Osteoblast (primary cell): ENCODE measurements around the gene GABARAPL2. TPM values are rescaled to one million over a fixed set of nuclear protein-coding genes. Genes with fewer than 3 reads are reported as not detected.

Experiments
- DNase-seq: peaks from one replicate; pipeline ENCODE4 v3.0.0; 2011; ENCODE audit warnings: low spot score, mixed read lengths; ENCODE audit not compliant: insufficient read length; ENCODE audit errors: missing footprints
- H2AFZ ChIP-seq: 2 replicates; pipeline ENCODE4 v1.6.0; 2011; ENCODE audit warnings: mild to moderate bottlenecking, low read length
- H3K27ac ChIP-seq: 2 replicates; pipeline ENCODE4 v1.5.1; 2011; ENCODE audit warnings: mild to moderate bottlenecking, low read depth, low read length, moderate library complexity
- H3K27me3 ChIP-seq: 2 replicates; pipeline ENCODE4 v1.6.0; 2012; ENCODE audit warnings: mild to moderate bottlenecking, control low read depth, inconsistent platforms, low read length, moderate library complexity; ENCODE audit not compliant: insufficient read depth
- H3K36me3 ChIP-seq: 2 replicates; pipeline ENCODE4 v1.5.1; 2011; ENCODE audit warnings: mild to moderate bottlenecking, low read length, control low read depth, moderate library complexity; ENCODE audit not compliant: insufficient read depth
- H3K4me1 ChIP-seq: 2 replicates; pipeline ENCODE4 v1.5.1; 2011; ENCODE audit warnings: mild to moderate bottlenecking, low read length, control low read depth, moderate library complexity; ENCODE audit not compliant: insufficient read depth
- H3K4me2 ChIP-seq: 2 replicates; pipeline ENCODE4 v1.6.0; 2011; ENCODE audit warnings: mild to moderate bottlenecking, low read length; ENCODE audit not compliant: insufficient read depth
- H3K4me3 ChIP-seq: fragments of 200-600 bp; sonication (generic); 3 replicates; pipeline ENCODE4 v1.5.1; 2012; ENCODE audit warnings: mild to moderate bottlenecking, low read length, inconsistent platforms; ENCODE audit not compliant: insufficient read depth
- H3K79me2 ChIP-seq: 2 replicates; pipeline ENCODE4 v1.6.0; 2012; ENCODE audit warnings: mild to moderate bottlenecking, low read length, control low read depth, inconsistent platforms; ENCODE audit not compliant: insufficient read depth
- H3K9me3 ChIP-seq: 2 replicates; pipeline ENCODE4 v1.5.1; 2011; ENCODE audit warnings: low read depth, low read length, control low read depth
- H4K20me1 ChIP-seq: 2 replicates; pipeline ENCODE4 v1.6.0; 2012; ENCODE audit warnings: mild to moderate bottlenecking, low read length, control low read depth; ENCODE audit not compliant: insufficient read depth
- CTCF ChIP-seq: IDR thresholded peaks from 2 replicates; pipeline ENCODE4 v1.5.1; 2011; ENCODE audit warnings: mild to moderate bottlenecking, low read depth, low read length, moderate library complexity; ENCODE audit errors: extremely low read depth
- total RNA-seq: library from RNA; depleted of rRNA; stranded (reverse); fragments of >200 nt; gene quantifications from 2 replicates; pipeline ENCODE4 v1.2.3, GENCODE V29; 2012

Gene GABARAPL2
- total RNA-seq, 1 donor: 32.9 TPM

- Histone ChIP-seq H3K27ac (no peak overlapping the region), H2AFZ (no peak overlapping the region), H4K20me1 (no peaks in the 10 kb centered on the region), H3K4me2 (no peak overlapping the region), H3K36me3 (peaks cover 12% of the 10 kb centered on the region), H3K4me3 (no peak overlapping the region), H3K27me3 (no peaks in the 10 kb centered on the region), H3K79me2 (no peaks in the 10 kb centered on the region), H3K9me3 (no peaks in the 10 kb centered on the region), H3K4me1 (peaks cover 29% of the 10 kb centered on the region)
- no peak for DNase-seq
- no peak for TF ChIP-seq CTCF
Observed at GRCh38 chr16:75593825-75594820, 27.9 kb downstream of the GABARAPL2 start.

- no peak overlapping the region for H2AFZ ChIP-seq
- H3K27me3 ChIP-seq: no peaks in the 10 kb centered on the region
- no peaks in the 10 kb centered on the region for H4K20me1 ChIP-seq
- no peak overlapping the region for H3K27ac ChIP-seq
- no peak for DNase-seq
- no peaks in the 10 kb centered on the region for H3K4me1 ChIP-seq
- peaks cover 40% of the 10 kb centered on the region for H3K36me3 ChIP-seq
- H3K9me3 ChIP-seq: no peaks in the 10 kb centered on the region
- no peak for TF ChIP-seq CTCF
- no peaks in the 10 kb centered on the region for H3K79me2 ChIP-seq
- no peak overlapping the region for H3K4me3 ChIP-seq
- H3K4me2 ChIP-seq: no peak overlapping the region
Observed at GRCh38 chr16:75599452-75600277, 33.5 kb downstream of the GABARAPL2 start.

- peaks cover 48% of the 10 kb centered on the region for H3K36me3 ChIP-seq
- no peak overlapping the region for H3K4me2 ChIP-seq
- H3K27me3 ChIP-seq: no peaks in the 10 kb centered on the region
- no peak for TF ChIP-seq CTCF
- no peak for DNase-seq
- no peaks in the 10 kb centered on the region for H4K20me1 ChIP-seq
- no peak overlapping the region for H3K4me3 ChIP-seq
- no peaks in the 10 kb centered on the region for H3K79me2 ChIP-seq
- H3K4me1 ChIP-seq: no peaks in the 10 kb centered on the region
- no peak overlapping the region for H2AFZ ChIP-seq
- no peak overlapping the region for H3K27ac ChIP-seq
- H3K9me3 ChIP-seq: no peaks in the 10 kb centered on the region
Observed at GRCh38 chr16:75603241-75603640, 37.1 kb downstream of the GABARAPL2 start.

- Histone ChIP-seq H4K20me1 (no peaks in the 10 kb centered on the region), H3K4me3 (no peak overlapping the region), H3K27me3 (no peaks in the 10 kb centered on the region), H3K79me2 (no peaks in the 10 kb centered on the region), H2AFZ (no peak overlapping the region), H3K36me3 (peaks cover 63% of the 10 kb centered on the region), H3K9me3 (no peaks in the 10 kb centered on the region), H3K4me2 (no peak overlapping the region), H3K4me1 (no peaks in the 10 kb centered on the region), H3K27ac (no peak overlapping the region)
- DNase-seq: no peak
- TF ChIP-seq CTCF: no peak
Observed at GRCh38 chr16:75606507-75606906, 40.3 kb downstream of the GABARAPL2 start.
